ENCODE data around the gene MINDY4B. TPM values are rescaled to one million over a fixed set of nuclear protein-coding genes. Genes with fewer than 3 reads are reported as not detected.

MINDY4B gene
- total RNA-seq, 1 experiment from 2014 or later, result not detected

GRCh38 chr3:150901793-150902192, 3.4 kb downstream of the MINDY4B start:
- intact Hi-C loops (cut with micrococcal nuclease; ENCODE audit: unreplicated experiment), result no loop called here
- CTCF ChIA-PET, result no interaction called here
- POLR2A ChIA-PET (ENCODE audit: low non-redundant PET), result no interaction called here
- Histone ChIP-seq H3K9me3 (ENCODE audit: low read depth, low read length, poor library complexity, severe bottlenecking) (no peaks in the 10 kb centered on the region), H3K4me3 (ENCODE audit: low read depth, low read length, poor library complexity, severe bottlenecking) (no peak overlapping the region), H3K27me3 (replicated peaks; ENCODE audit: insufficient read depth, low read depth, low read length, poor library complexity) (peaks cover 20% of the 10 kb centered on the region), H3K4me1 (ENCODE audit: insufficient read depth, low read length, poor library complexity, severe bottlenecking) (no peaks in the 10 kb centered on the region), H3K27ac (ENCODE audit: low read depth, low read length, poor library complexity, severe bottlenecking) (no peak overlapping the region), H3K36me3 (ENCODE audit: insufficient read depth, low read length, poor library complexity, severe bottlenecking) (no peaks in the 10 kb centered on the region)
- no peak for DNase-seq (ENCODE audit: low spot score)
- no peak for TF ChIP-seq EZH2 (IDR thresholded peaks at IDR 0.05; ENCODE audit: borderline replicate concordance, low read depth, low read length, poor library complexity, severe bottlenecking)
- BruUV-seq (replicated peaks), result no TSS peak

GRCh38 chr3:150899141-150899540, 6.1 kb downstream of the MINDY4B start:
- Histone ChIP-seq H3K4me1 (ENCODE audit: insufficient read depth, low read length, poor library complexity, severe bottlenecking) (no peaks in the 10 kb centered on the region), H3K36me3 (ENCODE audit: insufficient read depth, low read length, poor library complexity, severe bottlenecking) (no peaks in the 10 kb centered on the region), H3K4me3 (ENCODE audit: low read depth, low read length, poor library complexity, severe bottlenecking) (no peak overlapping the region), H3K9me3 (ENCODE audit: low read depth, low read length, poor library complexity, severe bottlenecking) (no peaks in the 10 kb centered on the region), H3K27me3 (replicated peaks; ENCODE audit: insufficient read depth, low read depth, low read length, poor library complexity) (peaks cover 7% of the 10 kb centered on the region), H3K27ac (ENCODE audit: low read depth, low read length, poor library complexity, severe bottlenecking) (no peak overlapping the region)
- POLR2A ChIA-PET (ENCODE audit: low non-redundant PET), result no interaction called here
- TF ChIP-seq CTCF (conservative IDR thresholded peaks at IDR 0.05; ENCODE audit: low read depth, low read length) (no peak), EZH2 (IDR thresholded peaks at IDR 0.05; ENCODE audit: borderline replicate concordance, low read depth, low read length, poor library complexity, severe bottlenecking) (no peak)
- intact Hi-C loops (cut with micrococcal nuclease; ENCODE audit: unreplicated experiment), result no loop called here
- no peak for DNase-seq (ENCODE audit: low spot score)
- no TSS peak for BruUV-seq (replicated peaks)
- CTCF ChIA-PET, result no interaction called here

- DNase-seq (ENCODE audit: low spot score), result peak; percentile 3
- BruUV-seq (replicated peaks), result no TSS peak
- CTCF ChIA-PET, result no interaction called here
- Histone ChIP-seq H3K27me3 (replicated peaks; ENCODE audit: insufficient read depth, low read depth, low read length, poor library complexity) (peaks cover 2% of the 10 kb centered on the region), H3K4me1 (ENCODE audit: insufficient read depth, low read length, poor library complexity, severe bottlenecking) (no peaks in the 10 kb centered on the region), H3K36me3 (ENCODE audit: insufficient read depth, low read length, poor library complexity, severe bottlenecking) (no peaks in the 10 kb centered on the region), H3K4me3 (ENCODE audit: low read depth, low read length, poor library complexity, severe bottlenecking) (no peak overlapping the region), H3K9me3 (ENCODE audit: low read depth, low read length, poor library complexity, severe bottlenecking) (no peaks in the 10 kb centered on the region), H3K27ac (ENCODE audit: low read depth, low read length, poor library complexity, severe bottlenecking) (no peak overlapping the region)
- TF ChIP-seq CTCF (conservative IDR thresholded peaks at IDR 0.05; ENCODE audit: low read depth, low read length), result no peak
- TF ChIP-seq EZH2 (IDR thresholded peaks at IDR 0.05; ENCODE audit: borderline replicate concordance, low read depth, low read length, poor library complexity, severe bottlenecking), result no peak
- intact Hi-C loops (cut with micrococcal nuclease; ENCODE audit: unreplicated experiment), result no loop called here
- POLR2A ChIA-PET (ENCODE audit: low non-redundant PET), result no interaction called here
Measured at GRCh38 chr3:150898046-150898754, 7.0 kb downstream of the MINDY4B start.

- intact Hi-C loops (cut with micrococcal nuclease; ENCODE audit: unreplicated experiment), result no loop called here
- POLR2A ChIA-PET (ENCODE audit: low non-redundant PET), result no interaction called here
- no peaks in the 10 kb centered on the region for H3K4me1 ChIP-seq (ENCODE audit: insufficient read depth, low read length, poor library complexity, severe bottlenecking)
- DNase-seq (ENCODE audit: low spot score), result no peak
- BruUV-seq (replicated peaks), result no TSS peak
- no peak overlapping the region for H3K27ac ChIP-seq (ENCODE audit: low read depth, low read length, poor library complexity, severe bottlenecking)
- CTCF ChIA-PET, result interaction anchor here (0.5 kb wide), 1 partner anchor 188 kb away, joined by 3 read pairs; the partner anchor contains the start of gene MED12L
- peaks cover 2% of the 10 kb centered on the region for H3K27me3 ChIP-seq (replicated peaks; ENCODE audit: insufficient read depth, low read depth, low read length, poor library complexity)
- no peaks in the 10 kb centered on the region for H3K9me3 ChIP-seq (ENCODE audit: low read depth, low read length, poor library complexity, severe bottlenecking)
- no peak for TF ChIP-seq EZH2 (IDR thresholded peaks at IDR 0.05; ENCODE audit: borderline replicate concordance, low read depth, low read length, poor library complexity, severe bottlenecking)
- TF ChIP-seq CTCF (conservative IDR thresholded peaks at IDR 0.05; ENCODE audit: low read depth, low read length), result no peak
- no peaks in the 10 kb centered on the region for H3K36me3 ChIP-seq (ENCODE audit: insufficient read depth, low read length, poor library complexity, severe bottlenecking)
- H3K4me3 ChIP-seq (ENCODE audit: low read depth, low read length, poor library complexity, severe bottlenecking), result no peak overlapping the region
Measured at GRCh38 chr3:150897592-150897991, 7.6 kb downstream of the MINDY4B start.
